ENCODE data around the gene ZMAT3.
"Not testable (repeated sequence)": the region's sequence is repeated elsewhere in the genome, so short reads cannot be mapped to it uniquely, and the experiment has no call there.

The ZMAT3 gene

GRCh38 chr3:179046497-179047353, 24.9 kb downstream of the ZMAT3 start:
- TF ChIP-seq ZFX (IDR thresholded peaks at IDR 0.05) (no peak), CTCF (conservative IDR thresholded peaks at IDR 0.05) (no peak)
- no peak overlapping the region for H3K27ac ChIP-seq

DNA sequence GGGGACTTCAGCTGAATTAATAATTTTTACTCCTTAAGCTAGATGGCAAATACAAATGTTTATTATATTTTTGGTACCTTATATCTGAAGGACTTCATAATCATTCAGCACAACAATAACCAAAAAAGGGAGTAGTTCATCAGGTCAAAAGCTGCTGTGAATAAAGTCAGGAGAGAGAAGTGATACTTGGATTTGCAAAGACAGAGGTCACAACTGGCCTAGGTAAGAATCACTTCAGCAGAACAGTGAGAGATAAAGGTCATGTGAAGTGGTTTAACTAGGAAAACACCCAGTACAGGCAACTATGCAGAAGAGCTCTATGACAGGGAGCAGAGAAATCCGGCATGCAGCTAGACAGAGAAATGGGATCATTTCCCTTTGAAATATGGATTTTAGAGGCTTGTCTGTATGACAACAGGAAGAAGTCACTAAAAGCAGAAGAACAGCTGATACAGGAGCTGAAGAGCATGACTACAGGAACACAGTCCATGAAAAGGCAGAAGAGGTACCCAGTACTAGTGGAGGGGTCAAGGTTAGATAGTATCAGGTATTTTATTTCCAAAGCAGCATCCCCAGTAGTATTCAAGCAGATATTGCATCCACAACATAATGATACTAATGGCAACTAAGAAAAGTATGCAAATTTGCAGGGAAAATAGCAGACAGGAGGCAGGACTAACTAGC, 25.7 kb downstream of the ZMAT3 start:
- no peak overlapping the region for H3K27ac ChIP-seq
- TF ChIP-seq ZFX (IDR thresholded peaks at IDR 0.05) (no peak), CTCF (conservative IDR thresholded peaks at IDR 0.05) (no peak)

GRCh38 chr3:179038899-179039251, 32.7 kb downstream of the ZMAT3 start:
- not testable (repeated sequence) for H3K27ac ChIP-seq

- TF ChIP-seq CTCF (conservative IDR thresholded peaks at IDR 0.05), result no peak
- no peak for TF ChIP-seq ZFX (IDR thresholded peaks at IDR 0.05)
- no peak overlapping the region for H3K27ac ChIP-seq
Observed at GRCh38 chr3:179038216-179038898, 33.3 kb downstream of the ZMAT3 start.

DNA sequence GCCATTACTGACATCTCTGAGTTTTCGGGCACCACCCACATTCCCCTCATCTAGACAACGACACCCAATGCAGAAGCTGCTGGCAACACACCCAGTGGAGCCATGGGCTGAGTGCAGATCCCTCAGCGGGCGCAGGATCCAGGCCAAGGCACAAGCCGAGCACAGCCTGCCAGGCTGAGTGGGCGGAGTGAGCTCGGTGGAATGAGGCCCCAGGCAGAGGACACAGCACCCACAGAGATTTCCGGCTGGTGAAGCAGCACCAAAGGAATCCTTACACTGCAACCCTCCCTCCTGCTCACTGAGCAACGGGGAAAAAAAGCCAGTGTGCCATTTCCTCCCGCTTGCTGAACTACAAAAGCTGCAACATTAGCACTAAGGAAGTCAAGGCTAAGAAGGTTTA, 34.3 kb downstream of the ZMAT3 start:
- H3K27ac ChIP-seq, result no peak overlapping the region
- no peak for TF ChIP-seq CTCF (conservative IDR thresholded peaks at IDR 0.05)
- TF ChIP-seq ZFX (IDR thresholded peaks at IDR 0.05), result no peak

DNA sequence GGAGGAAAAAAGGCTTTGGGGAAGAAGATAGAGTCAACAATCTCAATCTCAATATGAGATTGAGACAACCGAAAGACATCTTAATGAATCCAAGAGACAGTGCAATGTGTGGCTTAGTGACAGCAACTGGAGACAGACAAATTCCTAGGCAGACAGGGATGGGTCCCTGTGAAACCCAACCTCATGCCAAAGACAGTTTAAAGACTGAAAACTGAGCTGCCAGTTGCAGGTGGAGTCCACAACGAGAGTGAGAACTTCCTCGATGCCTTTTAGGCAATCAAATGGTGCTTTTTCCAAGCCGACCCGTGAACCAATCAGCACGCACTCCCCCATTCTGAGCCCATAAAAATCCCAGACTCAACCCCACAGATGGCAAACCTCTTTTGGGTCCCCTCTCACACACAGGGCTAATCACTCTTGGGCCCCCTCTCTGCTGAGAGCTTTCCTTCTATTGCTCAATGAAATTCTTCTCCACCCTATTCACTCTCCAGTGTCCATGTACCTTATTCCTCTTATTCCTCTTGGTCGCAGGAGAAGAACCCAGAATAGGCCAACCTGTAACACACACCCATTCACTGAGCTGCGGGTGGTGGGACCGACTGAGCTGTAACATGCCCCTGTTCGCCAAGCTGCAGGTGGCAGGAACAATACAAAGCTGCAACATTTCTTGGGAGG, 34.8 kb downstream of the ZMAT3 start:
- H3K27ac ChIP-seq, result no peak overlapping the region
- no peak for TF ChIP-seq CTCF (conservative IDR thresholded peaks at IDR 0.05)
- no peak for TF ChIP-seq ZFX (IDR thresholded peaks at IDR 0.05)

- TF ChIP-seq CTCF (conservative IDR thresholded peaks at IDR 0.05), result no peak
- TF ChIP-seq ZFX (IDR thresholded peaks at IDR 0.05), result no peak
- H3K27ac ChIP-seq, result no peak overlapping the region
Observed at GRCh38 chr3:179036226-179036625, 35.4 kb downstream of the ZMAT3 start.
